Measurements from ENCODE around the gene THAP4. TPM values are rescaled to one million over a fixed set of nuclear protein-coding genes. Genes with fewer than 3 reads are reported as not detected.

Gene THAP4
- total RNA-seq, 2 experiments from 2014 or later: 27.5 to 31.4 TPM

DNA sequence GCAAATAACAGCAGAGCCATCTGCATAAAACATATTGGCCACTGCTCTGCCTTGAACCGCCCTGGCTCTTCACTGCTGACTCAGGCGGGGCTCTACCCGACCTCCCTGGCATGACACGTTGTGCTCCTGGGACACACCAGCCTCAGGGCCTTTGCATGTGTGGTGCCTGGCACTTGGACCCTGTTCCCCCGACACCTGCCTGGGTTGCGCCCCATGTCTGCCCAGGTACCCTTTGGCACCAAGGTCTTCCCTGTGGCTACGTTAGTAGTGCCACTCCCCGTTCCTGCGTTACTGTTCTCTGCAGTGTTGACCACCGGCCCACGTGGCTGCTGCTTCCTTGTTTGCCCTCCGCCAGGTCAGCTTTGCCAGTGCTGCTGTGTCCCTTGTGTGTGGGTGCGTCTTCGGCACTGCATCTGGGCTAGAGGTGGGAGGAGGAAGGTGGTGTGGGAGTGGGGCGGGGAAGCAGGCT is 20.9 kb upstream of the THAP4 start:
- H3K9me3 ChIP-seq (ENCODE audit: control insufficient read depth in 1 of 2, insufficient read depth in 1 of 2, low read length in 2 of 2): no peaks in the 10 kb centered on the region
- Mint-ChIP-seq H3K4me1 (ENCODE audit: low read depth) (no peaks in the 10 kb centered on the region), H3K27ac (no peak overlapping the region), H3K4me3 (no peak overlapping the region), H3K27me3 (no peaks in the 10 kb centered on the region), H3K9me3 (no peaks in the 10 kb centered on the region), H3K36me3 (ENCODE audit: low read depth) (peaks cover 82% of the 10 kb centered on the region)
- intact Hi-C loops (cut with DNase I, micrococcal nuclease): loop anchor here in 1 of 2 experiments (2.0 kb wide), 1 partner anchor 805 kb away; no protein-coding TSS in a partner anchor
- H3K27me3 ChIP-seq (ENCODE audit: control insufficient read depth in 1 of 2, insufficient read depth in 2 of 2, low read length in 2 of 2): no peaks in the 10 kb centered on the region
- ChIA-PET CTCF (no interaction called here), POLR2A (no interaction called here)
- no peak for ATAC-seq (ENCODE audit: poor library complexity)
- H3K4me3 ChIP-seq (ENCODE audit: low read length): no peak overlapping the region
- no peak for DNase-seq
- peaks cover 78% of the 10 kb centered on the region for H3K36me3 ChIP-seq (ENCODE audit: insufficient read depth, low read length)
- TF ChIP-seq, protein P1, sequence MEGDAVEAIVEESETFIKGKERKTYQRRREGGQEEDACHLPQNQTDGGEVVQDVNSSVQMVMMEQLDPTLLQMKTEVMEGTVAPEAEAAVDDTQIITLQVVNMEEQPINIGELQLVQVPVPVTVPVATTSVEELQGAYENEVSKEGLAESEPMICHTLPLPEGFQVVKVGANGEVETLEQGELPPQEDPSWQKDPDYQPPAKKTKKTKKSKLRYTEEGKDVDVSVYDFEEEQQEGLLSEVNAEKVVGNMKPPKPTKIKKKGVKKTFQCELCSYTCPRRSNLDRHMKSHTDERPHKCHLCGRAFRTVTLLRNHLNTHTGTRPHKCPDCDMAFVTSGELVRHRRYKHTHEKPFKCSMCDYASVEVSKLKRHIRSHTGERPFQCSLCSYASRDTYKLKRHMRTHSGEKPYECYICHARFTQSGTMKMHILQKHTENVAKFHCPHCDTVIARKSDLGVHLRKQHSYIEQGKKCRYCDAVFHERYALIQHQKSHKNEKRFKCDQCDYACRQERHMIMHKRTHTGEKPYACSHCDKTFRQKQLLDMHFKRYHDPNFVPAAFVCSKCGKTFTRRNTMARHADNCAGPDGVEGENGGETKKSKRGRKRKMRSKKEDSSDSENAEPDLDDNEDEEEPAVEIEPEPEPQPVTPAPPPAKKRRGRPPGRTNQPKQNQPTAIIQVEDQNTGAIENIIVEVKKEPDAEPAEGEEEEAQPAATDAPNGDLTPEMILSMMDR (IDR thresholded peaks at IDR 0.05): no peak
- H3K27ac ChIP-seq (ENCODE audit: low read depth in 1 of 2, low read length in 2 of 2): no peak overlapping the region
- no peaks in the 10 kb centered on the region for H3K4me1 ChIP-seq (ENCODE audit: insufficient read depth, low read length)

GRCh38 chr2:241656190-241656741 is 19.3 kb upstream of the THAP4 start:
- ChIA-PET POLR2A (no interaction called here), CTCF (no interaction called here)
- Mint-ChIP-seq H3K4me3 (no peak overlapping the region), H3K27me3 (no peaks in the 10 kb centered on the region), H3K36me3 (ENCODE audit: low read depth) (peaks cover 84% of the 10 kb centered on the region), H3K9me3 (no peaks in the 10 kb centered on the region), H3K4me1 (ENCODE audit: low read depth) (no peaks in the 10 kb centered on the region), H3K27ac (no peak overlapping the region)
- no peaks in the 10 kb centered on the region for H3K9me3 ChIP-seq (ENCODE audit: control insufficient read depth in 1 of 2, insufficient read depth in 1 of 2, low read length in 2 of 2)
- H3K4me1 ChIP-seq (ENCODE audit: insufficient read depth, low read length): no peaks in the 10 kb centered on the region
- no peaks in the 10 kb centered on the region for H3K27me3 ChIP-seq (ENCODE audit: control insufficient read depth in 1 of 2, insufficient read depth in 2 of 2, low read length in 2 of 2)
- TF ChIP-seq, protein P1 (IDR thresholded peaks at IDR 0.05): no peak
- no peak overlapping the region for H3K27ac ChIP-seq (ENCODE audit: low read depth in 1 of 2, low read length in 2 of 2)
- no peak for DNase-seq
- intact Hi-C loops (cut with DNase I, micrococcal nuclease): no loop called here
- peaks cover 86% of the 10 kb centered on the region for H3K36me3 ChIP-seq (ENCODE audit: insufficient read depth, low read length)
- no peak overlapping the region for H3K4me3 ChIP-seq (ENCODE audit: low read length)
- ATAC-seq (ENCODE audit: poor library complexity): no peak

- Mint-ChIP-seq H3K9me3 (no peaks in the 10 kb centered on the region), H3K27ac (no peak overlapping the region), H3K4me1 (ENCODE audit: low read depth) (no peaks in the 10 kb centered on the region), H3K4me3 (no peak overlapping the region), H3K36me3 (ENCODE audit: low read depth) (peaks cover 88% of the 10 kb centered on the region), H3K27me3 (no peaks in the 10 kb centered on the region)
- Histone ChIP-seq H3K27ac (ENCODE audit: low read depth in 1 of 2, low read length in 2 of 2) (no peak overlapping the region), H3K4me3 (ENCODE audit: low read length) (no peak overlapping the region), H3K4me1 (ENCODE audit: insufficient read depth, low read length) (no peaks in the 10 kb centered on the region), H3K9me3 (ENCODE audit: control insufficient read depth in 1 of 2, insufficient read depth in 1 of 2, low read length in 2 of 2) (no peaks in the 10 kb centered on the region), H3K27me3 (ENCODE audit: control insufficient read depth in 1 of 2, insufficient read depth in 2 of 2, low read length in 2 of 2) (no peaks in the 10 kb centered on the region), H3K36me3 (ENCODE audit: insufficient read depth, low read length) (peaks cover 86% of the 10 kb centered on the region)
- POLR2A ChIA-PET: no interaction called here
- TF ChIP-seq, protein P1 (IDR thresholded peaks at IDR 0.05): no peak
- no peak for ATAC-seq (ENCODE audit: poor library complexity)
- CTCF ChIA-PET: no interaction called here
- intact Hi-C loops (cut with DNase I, micrococcal nuclease): no loop called here
- no peak for DNase-seq
Measured at GRCh38 chr2:241655516-241656189, 18.7 kb upstream of the THAP4 start.

All from CD4-positive, alpha-beta T cell (primary cell).